ENCODE measurements around the gene CFAP43.

DNA sequence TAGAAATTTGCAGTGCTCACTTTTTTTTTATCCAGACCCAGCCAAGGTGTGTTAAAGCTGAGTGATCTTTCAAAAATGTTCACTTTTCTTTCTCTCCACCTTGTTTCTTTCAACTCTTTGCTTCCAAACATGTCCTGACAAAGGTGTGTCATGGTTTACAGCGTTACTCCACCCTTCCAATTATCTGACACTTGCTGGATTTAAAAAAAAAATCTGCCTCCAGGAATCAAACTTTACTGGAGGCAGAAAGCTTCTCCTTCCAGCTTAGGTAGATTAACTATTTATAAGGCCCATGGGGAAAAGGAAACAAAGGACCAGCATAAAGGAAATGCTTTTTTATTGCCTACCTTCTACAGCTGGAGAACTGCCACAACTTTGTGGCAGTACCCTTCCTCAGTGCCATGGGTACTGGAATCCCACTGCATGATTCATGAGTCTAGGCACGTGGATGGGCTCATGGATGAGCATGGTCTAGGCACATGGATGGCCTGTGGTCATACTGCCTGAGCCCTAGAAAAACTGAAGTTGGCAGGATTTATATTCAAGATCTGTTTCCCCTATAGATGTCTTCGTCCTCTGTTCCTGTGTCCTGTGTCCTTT, 146.3 kb downstream of the CFAP43 start, which contains the start of gene COL17A1:
- TF ChIP-seq, protein P1, sequence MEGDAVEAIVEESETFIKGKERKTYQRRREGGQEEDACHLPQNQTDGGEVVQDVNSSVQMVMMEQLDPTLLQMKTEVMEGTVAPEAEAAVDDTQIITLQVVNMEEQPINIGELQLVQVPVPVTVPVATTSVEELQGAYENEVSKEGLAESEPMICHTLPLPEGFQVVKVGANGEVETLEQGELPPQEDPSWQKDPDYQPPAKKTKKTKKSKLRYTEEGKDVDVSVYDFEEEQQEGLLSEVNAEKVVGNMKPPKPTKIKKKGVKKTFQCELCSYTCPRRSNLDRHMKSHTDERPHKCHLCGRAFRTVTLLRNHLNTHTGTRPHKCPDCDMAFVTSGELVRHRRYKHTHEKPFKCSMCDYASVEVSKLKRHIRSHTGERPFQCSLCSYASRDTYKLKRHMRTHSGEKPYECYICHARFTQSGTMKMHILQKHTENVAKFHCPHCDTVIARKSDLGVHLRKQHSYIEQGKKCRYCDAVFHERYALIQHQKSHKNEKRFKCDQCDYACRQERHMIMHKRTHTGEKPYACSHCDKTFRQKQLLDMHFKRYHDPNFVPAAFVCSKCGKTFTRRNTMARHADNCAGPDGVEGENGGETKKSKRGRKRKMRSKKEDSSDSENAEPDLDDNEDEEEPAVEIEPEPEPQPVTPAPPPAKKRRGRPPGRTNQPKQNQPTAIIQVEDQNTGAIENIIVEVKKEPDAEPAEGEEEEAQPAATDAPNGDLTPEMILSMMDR (IDR thresholded peaks at IDR 0.05), result no peak
- TF ChIP-seq SMAD4 (CRISPR knock-in tag; IDR thresholded peaks at IDR 0.05) (no peak), ETV6 (CRISPR knock-in tag; IDR thresholded peaks at IDR 0.05) (no peak), ZNF416 (CRISPR knock-in tag; IDR thresholded peaks at IDR 0.05) (no peak), PRDM15 (CRISPR knock-in tag; IDR thresholded peaks at IDR 0.05) (no peak), GABPB1 (CRISPR knock-in tag; IDR thresholded peaks at IDR 0.05) (no peak), TP53 (CRISPR knock-in tag; IDR thresholded peaks at IDR 0.05) (no peak)
- TF ChIP-seq, protein P2, sequence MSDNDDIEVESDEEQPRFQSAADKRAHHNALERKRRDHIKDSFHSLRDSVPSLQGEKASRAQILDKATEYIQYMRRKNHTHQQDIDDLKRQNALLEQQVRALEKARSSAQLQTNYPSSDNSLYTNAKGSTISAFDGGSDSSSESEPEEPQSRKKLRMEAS (CRISPR knock-in tag; IDR thresholded peaks at IDR 0.05), result no peak
- TF ChIP-seq, protein P3, sequence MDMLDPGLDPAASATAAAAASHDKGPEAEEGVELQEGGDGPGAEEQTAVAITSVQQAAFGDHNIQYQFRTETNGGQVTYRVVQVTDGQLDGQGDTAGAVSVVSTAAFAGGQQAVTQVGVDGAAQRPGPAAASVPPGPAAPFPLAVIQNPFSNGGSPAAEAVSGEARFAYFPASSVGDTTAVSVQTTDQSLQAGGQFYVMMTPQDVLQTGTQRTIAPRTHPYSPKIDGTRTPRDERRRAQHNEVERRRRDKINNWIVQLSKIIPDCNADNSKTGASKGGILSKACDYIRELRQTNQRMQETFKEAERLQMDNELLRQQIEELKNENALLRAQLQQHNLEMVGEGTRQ (CRISPR knock-in tag; IDR thresholded peaks at IDR 0.05), result no peak

Measured in WTC11 (cell line).